A549 (cell line): ENCODE results near the gene DZANK1.

Experiments
- CHD2 ChIP-seq: fragments of 150-350 bp; IDR thresholded peaks from 2 replicates; pipeline ENCODE4 v1.6.1; 2014; ENCODE audit warnings: low read length; ENCODE audit not compliant: partially characterized antibody
- CTCF ChIP-seq: fragments of >200 bp; sonication (Bioruptor Twin); formaldehyde crosslinking; IDR thresholded peaks from 3 replicates; pipeline ENCODE4 v1.5.1; 2016
- ELK1 ChIP-seq: fragments of 150-350 bp; IDR thresholded peaks from 2 replicates; pipeline ENCODE4 v1.6.1; 2014; ENCODE audit warnings: low read depth, mild to moderate bottlenecking, low read length
- EP300 ChIP-seq, 2 experiments: fragments of >200 bp; sonication (Bioruptor Twin); formaldehyde crosslinking; IDR thresholded peaks; 2 replicates in 1 of 2; 3 replicates in 1 of 2; pipeline ENCODE4 v1.6.1; 2016 to 2017
- ESRRA ChIP-seq: fragments of 150-350 bp; IDR thresholded peaks from 2 replicates; pipeline ENCODE4 v1.6.1; 2014; ENCODE audit warnings: mild to moderate bottlenecking, low read length, borderline replicate concordance
- HMGXB4 ChIP-seq: fragments of 250-450 bp; sonication (Bioruptor Pico); IDR thresholded peaks from 2 replicates; pipeline ENCODE4 v1.5.0; 2021; ENCODE audit warnings: mild to moderate bottlenecking, moderate library complexity, borderline replicate concordance
- MAZ ChIP-seq: fragments of 150-350 bp; IDR thresholded peaks from 2 replicates; pipeline ENCODE4 v1.6.1; 2014; ENCODE audit warnings: antibody characterized with exemption, low read depth, low read length, borderline replicate concordance
- POLR2A ChIP-seq: IDR thresholded peaks from 2 replicates; pipeline ENCODE4 v1.6.1; 2012; ENCODE audit warnings: mild to moderate bottlenecking, low read length
- ZNF302 ChIP-seq: fragments of 250-450 bp; sonication (Bioruptor Pico); IDR thresholded peaks from 2 replicates; pipeline ENCODE4 v1.9.0; 2021; ENCODE audit warnings: inconsistent platforms, mild to moderate bottlenecking, moderate library complexity

- TF ChIP-seq CHD2 (no peak), CTCF (no peak), MAZ (no peak), ZNF302 (CRISPR knock-in tag) (no peak), ELK1 (no peak), POLR2A (no peak), EP300 (IDR thresholded peaks at IDR 0.05) (no peak), HMGXB4 (CRISPR knock-in tag) (no peak), ESRRA (no peak)
Observed at GRCh38 chr20:18403269-18403668, 63.6 kb downstream of the DZANK1 start.
